ENCODE measurements around the gene CCDC15. TPM values are rescaled to one million over a fixed set of nuclear protein-coding genes. Genes with fewer than 3 reads are reported as not detected.

The CCDC15 gene
- total RNA-seq, 1 experiment from 2014 or later, result 2.8 TPM

DNA sequence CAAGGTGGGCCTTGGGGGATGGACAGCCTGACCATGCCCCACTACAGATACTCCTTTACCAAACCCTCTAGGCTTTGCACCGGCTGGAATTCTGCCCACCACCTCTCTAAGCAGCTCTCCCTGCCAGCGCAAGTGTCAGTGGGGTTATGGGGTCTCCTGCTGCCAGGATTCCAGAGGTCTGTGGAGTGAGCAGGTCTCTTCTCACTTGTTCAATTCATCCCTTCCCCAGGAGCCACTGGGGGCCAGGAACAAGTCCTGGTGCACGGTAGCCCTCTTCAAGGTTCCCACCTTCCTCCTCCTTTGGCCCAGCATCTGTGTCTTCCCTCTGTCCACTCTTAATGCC is 30.5 kb downstream of the CCDC15 start:
- H3K23me2 ChIP-seq (ENCODE audit: insufficient read length, low read depth, low read length, poor library complexity, severe bottlenecking), result no peaks in the 10 kb centered on the region
- no peaks in the 10 kb centered on the region for H3K27me3 ChIP-seq (ENCODE audit: insufficient read depth, low read length)
- peaks cover 5 to 8% of the 10 kb centered on the region in 2 experiments for H3K9me3 Mint-ChIP-seq
- H3K4ac ChIP-seq (ENCODE audit: low read depth, low read length), result no peak overlapping the region
- H4K20me1 ChIP-seq (ENCODE audit: control insufficient read depth, insufficient read depth, insufficient read length), result peaks cover 3% of the 10 kb centered on the region
- no peak overlapping the region for H3K14ac ChIP-seq (ENCODE audit: insufficient read depth, low read length)
- no peak overlapping the region for H4K5ac ChIP-seq (ENCODE audit: insufficient read length, low read depth, low read length)
- no peaks in the 10 kb centered on the region for H3K4me1 Mint-ChIP-seq
- H2BK15ac ChIP-seq (ENCODE audit: low read depth, low read length), result no peak overlapping the region
- H3K27me3 Mint-ChIP-seq (ENCODE audit: low read depth), result no peaks in the 10 kb centered on the region
- no peak overlapping the region for H3K27ac ChIP-seq (ENCODE audit: insufficient read length, low read depth, low read length)
- H4K91ac ChIP-seq (ENCODE audit: insufficient read length, low read depth, low read length), result no peak overlapping the region
- no peaks in the 10 kb centered on the region for H3K79me1 ChIP-seq (ENCODE audit: insufficient read depth, low read depth, low read length, poor library complexity, severe bottlenecking)
- no peak overlapping the region for H2BK20ac ChIP-seq (ENCODE audit: low read depth, low read length, poor library complexity, severe bottlenecking)
- H3K56ac ChIP-seq (ENCODE audit: insufficient read length, low read depth, low read length), result no peak overlapping the region
- no peak overlapping the region for H3K9ac ChIP-seq (ENCODE audit: extremely low read depth, insufficient read length, low read length)
- no peak overlapping the region for H2BK12ac ChIP-seq (ENCODE audit: insufficient read length, low read depth, low read length)
- DNase-seq, result no peak
- H3K18ac ChIP-seq (ENCODE audit: insufficient read length, low read depth, low read length), result no peak overlapping the region
- H3K4me1 ChIP-seq (ENCODE audit: insufficient read depth, low read length), result no peaks in the 10 kb centered on the region
- no peaks in the 10 kb centered on the region for H3K9me3 ChIP-seq (ENCODE audit: control insufficient read depth, low read depth, low read length)
- no peak overlapping the region for H2BK5ac ChIP-seq (ENCODE audit: insufficient read length, low read length)
- H4K8ac ChIP-seq (replicated peaks; ENCODE audit: insufficient read length, low read depth, low read length), result no peak overlapping the region
- H3K79me2 ChIP-seq (ENCODE audit: insufficient read depth, low read length), result no peaks in the 10 kb centered on the region
- no peak overlapping the region for H2BK120ac ChIP-seq (ENCODE audit: low read depth, low read length, poor library complexity, severe bottlenecking)
- no peak overlapping the region for H3T11ph ChIP-seq (ENCODE audit: low read length)
- H3K4me3 Mint-ChIP-seq, result no peak overlapping the region; a peak in 1 of 5 replicates
- H2AK5ac ChIP-seq (ENCODE audit: insufficient read length, low read length), result no peak overlapping the region
- no CpG with 5 or more reads among the region's 3 CpGs for WGBS (ENCODE audit: extremely low coverage, insufficient read length, low lambda C conversion rate)
- H3K23ac ChIP-seq (ENCODE audit: insufficient read length, low read depth, low read length), result no peak overlapping the region
- no peak overlapping the region for H3K4me2 ChIP-seq (ENCODE audit: insufficient read depth, insufficient read length, low read length)
- no peak overlapping the region for H2AFZ ChIP-seq (ENCODE audit: low read length)
- H3K27ac Mint-ChIP-seq, result no peak overlapping the region
- H3K36me3 Mint-ChIP-seq (ENCODE audit: insufficient read depth in 1 of 3, low read depth in 3 of 3), result peaks cover 0 to 4% (median 0%) of the 10 kb centered on the region in 3 experiments; a peak in 2 of 7 replicates
- TF ChIP-seq, protein P1, sequence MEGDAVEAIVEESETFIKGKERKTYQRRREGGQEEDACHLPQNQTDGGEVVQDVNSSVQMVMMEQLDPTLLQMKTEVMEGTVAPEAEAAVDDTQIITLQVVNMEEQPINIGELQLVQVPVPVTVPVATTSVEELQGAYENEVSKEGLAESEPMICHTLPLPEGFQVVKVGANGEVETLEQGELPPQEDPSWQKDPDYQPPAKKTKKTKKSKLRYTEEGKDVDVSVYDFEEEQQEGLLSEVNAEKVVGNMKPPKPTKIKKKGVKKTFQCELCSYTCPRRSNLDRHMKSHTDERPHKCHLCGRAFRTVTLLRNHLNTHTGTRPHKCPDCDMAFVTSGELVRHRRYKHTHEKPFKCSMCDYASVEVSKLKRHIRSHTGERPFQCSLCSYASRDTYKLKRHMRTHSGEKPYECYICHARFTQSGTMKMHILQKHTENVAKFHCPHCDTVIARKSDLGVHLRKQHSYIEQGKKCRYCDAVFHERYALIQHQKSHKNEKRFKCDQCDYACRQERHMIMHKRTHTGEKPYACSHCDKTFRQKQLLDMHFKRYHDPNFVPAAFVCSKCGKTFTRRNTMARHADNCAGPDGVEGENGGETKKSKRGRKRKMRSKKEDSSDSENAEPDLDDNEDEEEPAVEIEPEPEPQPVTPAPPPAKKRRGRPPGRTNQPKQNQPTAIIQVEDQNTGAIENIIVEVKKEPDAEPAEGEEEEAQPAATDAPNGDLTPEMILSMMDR (conservative IDR thresholded peaks at IDR 0.05), result no peak
